AG04450 (cell line): ENCODE measurements around the gene MIER3. TPM values are rescaled to one million over a fixed set of nuclear protein-coding genes. Genes with fewer than 3 reads are reported as not detected.

Experiments used
- CTCF ChIA-PET: fragments of 300-600, 350-600 bp; formaldehyde crosslinking; extraction: SDS; loops from one replicate; lab custom pipeline; 2022; ENCODE audit warnings: antibody characterized with exemption, inconsistent platforms; lab: Charles Lee
- POLR2A ChIA-PET: fragments of 350-600 bp; formaldehyde crosslinking; extraction: SDS; loops from one replicate; lab custom pipeline; 2021; ENCODE audit warnings: antibody characterized with exemption, inconsistent platforms; lab: Yijun Ruan, JAX
- DNase-seq: peaks from one replicate; pipeline ENCODE4 v3.0.0-alpha.2; 2011; ENCODE audit warnings: low read depth, low spot score
- H3K27ac ChIP-seq: one replicate; pipeline ENCODE4 v1.5.1; 2012; ENCODE audit warnings: low read depth, low read length, control low read depth
- H3K27me3 ChIP-seq: one replicate; pipeline ENCODE4 v1.6.0; 2012; ENCODE audit warnings: low read length; ENCODE audit not compliant: control insufficient read depth, insufficient read depth
- H3K4me3 ChIP-seq: 2 replicates; pipeline ENCODE4 v1.5.1; 2011; ENCODE audit warnings: mild to moderate bottlenecking, low read depth, low read length, control low read depth
- H3K9me3 ChIP-seq: 2 replicates; pipeline ENCODE4 v1.5.1; 2012; ENCODE audit warnings: low read length; ENCODE audit not compliant: control insufficient read depth, insufficient read depth
- CTCF ChIP-seq: IDR thresholded peaks from 2 replicates; pipeline ENCODE4 v1.5.1; 2011; ENCODE audit warnings: low read depth, low read length, control low read depth, inconsistent platforms
- polyA plus RNA-seq: library from polyadenylated mRNA; depleted of rRNA; stranded (reverse); fragments of >200 nt; gene quantifications from 2 replicates; pipeline ENCODE4 v1.2.3, GENCODE V29; 2011

The MIER3 gene
- polyA plus RNA-seq, 1 experiment: 19.4 TPM

GRCh38 chr5:56914678-56915077 lies 37.2 kb downstream of the MIER3 start:
- DNase-seq: no peak
- TF ChIP-seq CTCF: no peak
- Histone ChIP-seq H3K27me3 (no peaks in the 10 kb centered on the region), H3K27ac (no peak overlapping the region), H3K4me3 (no peak overlapping the region), H3K9me3 (no peaks in the 10 kb centered on the region)
- POLR2A ChIA-PET: no interaction called here
- CTCF ChIA-PET: interaction anchor here (1.4 kb wide), 1 partner anchor 14 kb away, joined by 3 read pairs; no protein-coding TSS in a partner anchor

- ChIA-PET POLR2A (no interaction called here), CTCF (interaction anchor here (0.7 kb wide), 1 partner anchor 239 kb away, joined by 7 read pairs; no protein-coding TSS in a partner anchor)
- H3K9me3 ChIP-seq: no peaks in the 10 kb centered on the region
- no peak overlapping the region for H3K4me3 ChIP-seq
- TF ChIP-seq CTCF: no peak
- no peak for DNase-seq
- H3K27me3 ChIP-seq: no peaks in the 10 kb centered on the region
- H3K27ac ChIP-seq: no peak overlapping the region
Observed at GRCh38 chr5:56913766-56914165, 38.2 kb downstream of the MIER3 start.

GRCh38 chr5:56910210-56910965 lies 41.5 kb downstream of the MIER3 start:
- Histone ChIP-seq H3K9me3 (no peaks in the 10 kb centered on the region), H3K27ac (peak overlapping the region; percentile 93), H3K27me3 (no peaks in the 10 kb centered on the region), H3K4me3 (peak overlapping the region; percentile 74)
- no peak for TF ChIP-seq CTCF
- CTCF ChIA-PET: interaction anchor here (0.9 to 1.8 kb wide), 4 partner anchors 9 to 310 kb away, joined by 3 to 5 read pairs (median 4); no protein-coding TSS in a partner anchor
- POLR2A ChIA-PET: interaction anchor here (0.5 to 2.4 kb wide), 5 partner anchors 8 to 263 kb away, joined by 3 to 15 read pairs (median 6); partner anchors contain the start of gene GPBP1
- DNase-seq: peak; percentile 34

- CTCF ChIA-PET: interaction anchor here (0.6 to 1.8 kb wide), 3 partner anchors 9 to 1554 kb away, joined by 3 to 4 read pairs (median 3); no protein-coding TSS in a partner anchor
- DNase-seq: peak; percentile 93
Observed at GRCh38 chr5:56909294-56910209, 42.4 kb downstream of the MIER3 start, which contains the start of gene SETD9. TSS of gene SETD9 (plus strand) at chr5:56909596. CDS start at chr5:56909646, 50 bp downstream.

More at GRCh38 chr5:56909294-56910209, 42.4 kb downstream of the MIER3 start, which contains the start of gene SETD9:
- Histone ChIP-seq H3K4me3 (peak within 1 kb of the TSS; percentile 79), H3K9me3 (no peaks in the 10 kb centered on the region), H3K27me3 (no peaks in the 10 kb centered on the region), H3K27ac (peak within 1 kb of the TSS; percentile 93)
- TF ChIP-seq CTCF: no peak
- POLR2A ChIA-PET: interaction anchor here (0.6 to 2.4 kb wide), 7 partner anchors 9 to 318 kb away, joined by 3 to 15 read pairs (median 3); partner anchors contain the start of gene GPBP1
